Progenitor cell of endocrine pancreas (in vitro differentiated cells): ENCODE measurements around the gene TBXA2R. TPM values are rescaled to one million over a fixed set of nuclear protein-coding genes. Genes with fewer than 3 reads are reported as not detected.

Experiments used
- DNase-seq: peaks from one replicate; pipeline ENCODE4 v3.0.0; 2021; ENCODE audit warnings: low spot score; ENCODE audit not compliant: unreplicated experiment
- H3K27ac Mint-ChIP-seq: 2 replicates; pipeline ENCODE4 v1.8.0; 2021; ENCODE audit warnings: mild to moderate bottlenecking, moderate library complexity, mixed read lengths
- H3K27me3 Mint-ChIP-seq: 2 replicates; pipeline ENCODE4 v1.8.0; 2021; ENCODE audit warnings: mixed read lengths
- H3K36me3 Mint-ChIP-seq: 2 replicates; pipeline ENCODE4 v1.8.0; 2022; ENCODE audit warnings: mixed read lengths; ENCODE audit not compliant: insufficient read depth
- H3K4me1 Mint-ChIP-seq: 2 replicates; pipeline ENCODE4 v1.8.0; 2021; ENCODE audit warnings: low read depth, mixed read lengths
- H3K4me3 Mint-ChIP-seq: 2 replicates; pipeline ENCODE4 v1.8.0; 2021; ENCODE audit warnings: low read depth, mild to moderate bottlenecking, moderate library complexity, mixed read lengths
- H3K9me3 Mint-ChIP-seq: 2 replicates; pipeline ENCODE4 v1.8.0; 2021; ENCODE audit warnings: low read depth, mixed read lengths
- CTCF ChIP-seq: fragments of 200-600 bp; sonication (generic); IDR thresholded peaks from one replicate; pipeline ENCODE4 v1.5.0; 2021; ENCODE audit warnings: antibody characterized with exemption, mild to moderate bottlenecking; ENCODE audit not compliant: unreplicated experiment
- total RNA-seq: library from RNA; stranded (reverse); gene quantifications from 2 replicates; pipeline ENCODE4 v1.2.1, GENCODE V29; 2021

TBXA2R gene
- total RNA-seq, 1 donor from 2014 or later, result not detected

GRCh38 chr19:3642987-3643673 lies 36.5 kb upstream of the TBXA2R start:
- no peaks in the 10 kb centered on the region for H3K27me3 Mint-ChIP-seq
- TF ChIP-seq CTCF, result no peak
- no peak overlapping the region for H3K4me3 Mint-ChIP-seq
- H3K9me3 Mint-ChIP-seq, result no peaks in the 10 kb centered on the region
- no peak for DNase-seq
- H3K4me1 Mint-ChIP-seq, result no peaks in the 10 kb centered on the region
- H3K36me3 Mint-ChIP-seq, result peaks cover 10% of the 10 kb centered on the region
- no peak overlapping the region for H3K27ac Mint-ChIP-seq

GRCh38 chr19:3642296-3642695 lies 35.6 kb upstream of the TBXA2R start:
- Mint-ChIP-seq H3K27me3 (no peaks in the 10 kb centered on the region), H3K27ac (no peak overlapping the region), H3K9me3 (no peaks in the 10 kb centered on the region), H3K36me3 (peaks cover 10% of the 10 kb centered on the region), H3K4me1 (no peaks in the 10 kb centered on the region), H3K4me3 (no peak overlapping the region)
- DNase-seq, result no peak
- no peak for TF ChIP-seq CTCF

- no peaks in the 10 kb centered on the region for H3K9me3 Mint-ChIP-seq
- no peaks in the 10 kb centered on the region for H3K27me3 Mint-ChIP-seq
Observed at GRCh38 chr19:3641515-3642269, 35.0 kb upstream of the TBXA2R start.

GRCh38 chr19:3639479-3639878 lies 32.8 kb upstream of the TBXA2R start:
- no peak overlapping the region for H3K4me3 Mint-ChIP-seq
- H3K4me1 Mint-ChIP-seq, result no peaks in the 10 kb centered on the region
- peaks cover 10% of the 10 kb centered on the region for H3K36me3 Mint-ChIP-seq
- TF ChIP-seq CTCF, result no peak
- no peak for DNase-seq
- H3K27me3 Mint-ChIP-seq, result no peaks in the 10 kb centered on the region
- H3K9me3 Mint-ChIP-seq, result no peaks in the 10 kb centered on the region
- H3K27ac Mint-ChIP-seq, result no peak overlapping the region

More at GRCh38 chr19:3641515-3642269, 35.0 kb upstream of the TBXA2R start:
- Mint-ChIP-seq H3K4me1 (no peaks in the 10 kb centered on the region), H3K27ac (no peak overlapping the region), H3K36me3 (peaks cover 10% of the 10 kb centered on the region), H3K4me3 (no peak overlapping the region)
- no peak for DNase-seq
- TF ChIP-seq CTCF, result no peak

- H3K4me1 Mint-ChIP-seq, result no peaks in the 10 kb centered on the region
- H3K36me3 Mint-ChIP-seq, result peaks cover 10% of the 10 kb centered on the region
- no peak for DNase-seq
- no peaks in the 10 kb centered on the region for H3K9me3 Mint-ChIP-seq
- no peak overlapping the region for H3K27ac Mint-ChIP-seq
- TF ChIP-seq CTCF, result no peak
- no peak overlapping the region for H3K4me3 Mint-ChIP-seq
- no peaks in the 10 kb centered on the region for H3K27me3 Mint-ChIP-seq
Observed at GRCh38 chr19:3638208-3639193, 31.8 kb upstream of the TBXA2R start.
